HEK293 (cell line): Measurements from ENCODE around the gene IL11.

ENCODE experiments used
- ZNF660 ChIP-seq: fragments of 450-650 bp; IDR thresholded peaks from 2 replicates; pipeline ENCODE4 v1.5.1; 2018; ENCODE audit warnings: missing biosample characterization, mild to moderate bottlenecking, missing genetic modification characterization
- TF ChIP-seq, protein P1 (sequence below): fragments of 450-650 bp; formaldehyde crosslinking; IDR thresholded peaks from 2 replicates; pipeline ENCODE4 v1.5.1; 2016; ENCODE audit warnings: missing biosample characterization, missing genetic modification characterization

DNA sequence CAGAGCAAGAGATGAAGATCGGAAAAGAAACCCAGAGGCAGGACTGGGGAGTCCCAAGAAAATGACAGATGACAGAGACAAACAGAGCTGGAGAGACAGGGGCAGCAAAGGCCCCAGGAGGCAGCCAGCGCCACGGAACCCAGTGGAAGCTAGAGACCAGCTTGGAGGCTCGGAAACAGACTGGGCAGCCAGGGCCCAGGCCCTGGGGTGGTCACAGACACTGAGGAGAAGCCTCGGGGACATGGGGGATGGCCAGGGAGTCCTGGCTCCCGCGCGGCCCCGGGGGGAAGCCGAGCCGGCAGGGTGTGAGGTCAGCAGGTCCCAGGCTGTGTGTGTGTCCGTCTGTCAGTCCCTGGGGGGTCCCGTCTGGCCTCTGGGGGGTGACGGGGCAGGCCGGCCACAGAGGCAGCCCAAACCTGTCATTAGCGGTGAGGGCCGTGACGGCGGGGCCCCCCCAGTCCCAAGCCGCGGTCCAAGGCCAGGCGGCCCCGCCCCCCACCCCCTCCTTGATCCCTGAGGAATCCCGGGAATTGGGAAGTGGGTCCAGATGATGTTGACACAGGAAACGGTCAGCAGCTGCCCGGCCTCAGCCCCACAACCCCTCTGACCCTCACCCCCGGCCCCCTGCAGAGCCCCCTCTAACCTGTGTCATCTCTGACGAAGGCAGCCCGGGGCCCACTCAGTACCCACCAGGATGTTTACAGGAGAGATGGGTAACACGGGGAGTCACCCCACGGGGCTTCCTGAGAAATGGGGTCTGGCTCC lies 3.9 kb upstream of the IL11 start:
- TF ChIP-seq, protein P1, sequence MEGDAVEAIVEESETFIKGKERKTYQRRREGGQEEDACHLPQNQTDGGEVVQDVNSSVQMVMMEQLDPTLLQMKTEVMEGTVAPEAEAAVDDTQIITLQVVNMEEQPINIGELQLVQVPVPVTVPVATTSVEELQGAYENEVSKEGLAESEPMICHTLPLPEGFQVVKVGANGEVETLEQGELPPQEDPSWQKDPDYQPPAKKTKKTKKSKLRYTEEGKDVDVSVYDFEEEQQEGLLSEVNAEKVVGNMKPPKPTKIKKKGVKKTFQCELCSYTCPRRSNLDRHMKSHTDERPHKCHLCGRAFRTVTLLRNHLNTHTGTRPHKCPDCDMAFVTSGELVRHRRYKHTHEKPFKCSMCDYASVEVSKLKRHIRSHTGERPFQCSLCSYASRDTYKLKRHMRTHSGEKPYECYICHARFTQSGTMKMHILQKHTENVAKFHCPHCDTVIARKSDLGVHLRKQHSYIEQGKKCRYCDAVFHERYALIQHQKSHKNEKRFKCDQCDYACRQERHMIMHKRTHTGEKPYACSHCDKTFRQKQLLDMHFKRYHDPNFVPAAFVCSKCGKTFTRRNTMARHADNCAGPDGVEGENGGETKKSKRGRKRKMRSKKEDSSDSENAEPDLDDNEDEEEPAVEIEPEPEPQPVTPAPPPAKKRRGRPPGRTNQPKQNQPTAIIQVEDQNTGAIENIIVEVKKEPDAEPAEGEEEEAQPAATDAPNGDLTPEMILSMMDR (tag by site-specific recombination), result no peak
- no peak for TF ChIP-seq ZNF660 (tag by site-specific recombination)
